ENCODE data around the gene MYL9.

Gene MYL9

DNA sequence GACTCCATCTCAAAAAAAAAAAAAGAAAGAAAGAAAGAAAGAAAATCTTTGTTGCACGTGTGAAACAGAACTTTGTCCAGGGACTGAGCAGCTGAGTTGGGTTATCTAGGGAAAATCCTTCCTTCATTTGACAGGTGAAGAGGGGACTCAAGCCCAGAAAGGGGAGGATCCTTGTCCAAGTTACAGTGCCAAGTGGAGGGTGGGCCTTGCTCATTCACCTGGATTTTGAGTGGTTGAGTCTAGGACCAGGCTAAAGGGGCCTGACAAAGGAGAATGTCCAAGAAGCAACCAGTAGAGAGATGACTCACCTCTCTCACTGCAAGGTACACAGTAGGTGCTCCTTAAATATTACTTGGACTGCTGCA is 34.7 kb downstream of the MYL9 start:
- FAIRE-seq: no peak
- no peak for DNase-seq (ENCODE audit: extremely low spot score, insufficient read length, low read depth)

GRCh38 chr20:36578356-36579041 is 37.2 kb downstream of the MYL9 start:
- FAIRE-seq: no peak

DNA sequence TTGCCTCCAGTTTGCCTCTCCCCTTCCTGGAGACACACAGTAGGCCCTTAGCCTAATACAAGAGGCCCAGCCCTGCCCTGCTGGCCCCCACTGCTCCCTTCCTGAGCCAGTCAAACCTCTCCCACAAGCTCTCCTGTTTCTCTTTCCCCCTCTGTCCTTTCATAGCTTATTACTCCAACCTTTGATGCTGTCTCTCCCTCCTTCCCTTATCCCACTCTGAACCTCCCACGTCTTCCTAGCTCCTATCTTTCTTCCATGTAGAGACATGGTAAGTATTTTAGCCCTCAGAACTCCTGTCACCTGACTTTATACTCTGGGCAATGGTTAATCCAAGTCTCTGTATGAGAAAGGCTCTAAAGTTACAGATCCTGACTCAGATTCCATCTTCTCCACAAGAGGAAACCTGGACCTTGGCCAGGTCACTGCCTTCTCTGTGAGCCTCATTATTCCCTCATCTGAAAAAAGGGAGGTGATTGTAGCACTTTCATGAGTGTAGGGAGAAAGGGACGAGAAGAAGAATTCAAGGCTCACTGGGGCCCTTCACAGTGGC is 38.8 kb downstream of the MYL9 start:
- FAIRE-seq (no peak), DNase-seq (ENCODE audit: extremely low spot score, insufficient read length, low read depth) (no peak)

More at GRCh38 chr20:36578356-36579041, 37.2 kb downstream of the MYL9 start:
- DNase-seq (ENCODE audit: extremely low spot score, insufficient read length, low read depth): no peak

DNA sequence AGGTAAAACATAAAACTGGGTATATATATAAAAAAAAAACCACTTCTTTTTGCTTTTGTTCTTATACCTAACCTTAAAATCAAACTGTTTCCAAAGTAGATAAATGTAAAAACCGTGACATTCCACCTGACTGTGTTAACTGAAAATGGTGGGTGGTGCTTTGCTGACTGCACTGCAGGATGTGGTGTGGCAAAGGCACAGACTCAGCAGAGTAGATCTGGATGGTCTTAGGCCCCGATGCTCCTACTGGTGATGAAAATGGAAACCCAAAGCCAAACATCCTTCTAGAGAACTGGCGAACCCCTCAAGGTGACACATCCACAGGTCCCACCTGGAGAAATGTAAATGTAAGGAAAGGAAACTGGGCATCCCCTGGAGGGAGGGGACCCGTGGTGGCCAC is 41.0 kb downstream of the MYL9 start:
- no peak for FAIRE-seq

GRCh38 chr20:36582821-36583220 is 41.5 kb downstream of the MYL9 start:
- no peak for FAIRE-seq
- DNase-seq (ENCODE audit: extremely low spot score, insufficient read length, low read depth): no peak

More for the DNA sequence above, 41.0 kb downstream of the MYL9 start:
- no peak for DNase-seq (ENCODE audit: extremely low spot score, insufficient read length, low read depth)

DNA sequence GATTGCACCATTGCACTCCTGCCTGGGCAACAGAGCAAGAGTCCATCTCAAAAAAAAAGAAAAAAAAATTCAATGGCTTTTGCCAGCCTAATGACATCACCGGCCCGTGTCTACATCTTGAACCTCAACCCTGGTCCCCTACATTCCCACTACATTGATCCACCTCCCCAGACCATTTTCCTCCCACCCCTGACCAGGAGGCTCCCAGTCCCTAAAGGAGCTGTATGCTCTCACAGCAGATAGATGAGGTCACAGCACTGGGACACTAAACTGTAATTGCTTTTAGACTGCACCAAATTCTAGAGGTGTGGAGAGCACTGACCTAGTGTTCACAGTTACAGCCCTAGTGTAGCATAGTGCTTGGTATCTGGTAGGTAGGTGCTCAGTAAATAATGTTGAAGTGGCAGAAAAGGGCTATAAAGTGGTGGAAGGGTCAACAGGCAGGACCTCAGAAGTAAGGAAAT is 42.7 kb downstream of the MYL9 start:
- DNase-seq (ENCODE audit: extremely low spot score, insufficient read length, low read depth) (no peak), FAIRE-seq (no peak)

DNA sequence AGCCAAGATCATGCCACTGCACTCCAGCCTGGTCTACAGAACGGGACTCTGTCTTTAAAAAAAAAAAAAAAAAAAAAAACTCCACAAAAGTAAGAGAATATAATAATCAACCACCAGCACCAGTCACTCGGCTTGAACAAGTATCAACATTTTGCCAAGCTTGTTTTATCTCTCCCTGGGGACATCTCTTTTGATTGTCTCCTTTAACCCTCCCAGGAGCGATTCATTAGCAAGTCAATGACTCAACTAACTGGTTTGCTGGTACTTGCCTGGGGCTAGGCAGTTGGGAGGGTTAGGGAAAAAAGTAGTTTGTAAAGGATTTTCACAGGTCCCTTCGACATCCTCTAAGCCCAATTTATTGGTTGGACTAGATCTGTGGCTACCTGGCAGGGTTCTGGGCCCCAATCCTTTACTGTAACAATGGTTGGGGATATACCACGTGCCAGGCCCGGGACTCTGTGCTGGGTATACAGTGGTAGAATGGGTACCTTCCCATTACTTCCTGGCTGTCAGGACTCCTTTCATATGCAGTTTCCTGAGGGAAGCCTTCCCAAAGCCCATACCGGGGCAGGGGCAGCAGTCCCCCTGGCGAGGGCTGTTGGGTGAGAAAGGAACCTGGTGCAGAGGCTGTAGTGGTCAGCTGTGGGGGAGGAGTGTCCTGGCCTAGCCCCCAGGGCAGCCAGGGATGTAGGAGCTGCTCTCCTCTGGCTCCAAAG is 44.2 kb downstream of the MYL9 start:
- no peak for FAIRE-seq
- no peak for DNase-seq (ENCODE audit: extremely low spot score, insufficient read length, low read depth)

GRCh38 chr20:36587388-36588070 is 46.2 kb downstream of the MYL9 start:
- FAIRE-seq: no peak
- DNase-seq (ENCODE audit: extremely low spot score, insufficient read length, low read depth): no peak

DNA sequence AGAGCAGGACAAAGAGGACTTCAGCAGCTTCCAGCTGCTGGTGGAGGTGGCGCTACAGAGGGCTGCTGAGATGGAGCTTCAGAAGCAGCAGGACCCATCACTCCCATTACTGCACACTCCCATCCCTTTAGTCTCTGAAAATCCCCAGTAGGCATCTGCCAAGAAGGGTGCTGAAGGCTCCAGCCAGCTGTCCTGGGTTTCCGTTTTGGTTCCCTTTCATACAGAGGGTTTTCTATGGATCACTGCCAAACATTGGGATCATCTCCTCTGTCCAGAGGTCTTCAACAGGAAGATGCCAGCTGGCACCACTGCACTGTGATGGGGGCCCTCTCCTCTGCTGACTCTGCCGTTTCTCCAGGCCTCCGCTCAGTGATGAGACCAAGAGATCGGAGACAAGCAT is 50.0 kb downstream of the MYL9 start:
- DNase-seq (ENCODE audit: extremely low spot score, insufficient read length, low read depth) (no peak), FAIRE-seq (no peak)

GRCh38 chr20:36591854-36592641 is 50.7 kb downstream of the MYL9 start:
- FAIRE-seq: no peak

DNA sequence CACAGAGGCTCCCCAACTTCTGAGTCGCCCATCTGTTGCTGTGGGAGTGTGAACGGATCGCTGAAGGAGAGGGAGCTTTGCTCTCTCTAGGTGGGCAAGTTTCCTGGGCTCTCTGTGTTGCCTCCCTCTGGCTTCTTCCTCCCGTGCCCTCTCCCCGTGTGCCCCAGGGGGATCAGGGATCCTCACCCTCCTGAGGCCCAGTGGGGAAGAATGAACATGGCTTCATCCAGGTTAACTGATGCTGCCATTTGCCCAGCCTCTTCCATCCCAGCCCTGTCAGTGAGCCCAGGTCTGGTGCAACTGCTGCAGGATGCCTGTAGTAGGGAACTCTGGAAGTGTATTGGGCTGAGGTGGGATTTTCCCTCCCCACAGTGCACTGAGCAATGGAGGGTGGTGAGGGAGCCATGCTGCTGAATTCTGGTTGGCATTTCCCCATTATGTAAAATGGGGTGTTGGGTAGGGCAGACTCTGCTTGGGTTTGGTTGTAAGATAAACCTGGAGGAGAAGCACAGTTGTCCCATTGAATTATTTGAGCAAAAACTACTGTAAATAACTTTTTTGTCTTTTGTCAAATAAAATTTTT is 52.1 kb downstream of the MYL9 start:
- DNase-seq (ENCODE audit: extremely low spot score, insufficient read length, low read depth) (no peak), FAIRE-seq (no peak)

More at GRCh38 chr20:36591854-36592641, 50.7 kb downstream of the MYL9 start:
- no peak for DNase-seq (ENCODE audit: extremely low spot score, insufficient read length, low read depth)

GRCh38 chr20:36599912-36600345 is 58.6 kb downstream of the MYL9 start:
- DNase-seq (ENCODE audit: extremely low spot score, insufficient read length, low read depth) (no peak), FAIRE-seq (peak; percentile 78)
